Activated CD8-positive, alpha-beta T cell treated with anti-CD3 and anti-CD28 coated beads, Interleukin-2, amount 10 ng/mL, durations not matched to agents 7 days and 5 days (primary cell): ENCODE data around the gene GPX5. TPM values are rescaled to one million over a fixed set of nuclear protein-coding genes. Genes with fewer than 3 reads are reported as not detected.

Experiments used
- ATAC-seq: fragments of 150-1000 bp; cut with Tn5 transposase; one replicate; pipeline ENCODE4 v1.10.0; 2021; ENCODE audit warnings: moderate library complexity
- CTCF ChIA-PET: fragments of 350-600 bp; sonication (Branson Sonifier 250); formaldehyde crosslinking; loops from one replicate; lab custom pipeline; 2021; ENCODE audit warnings: antibody characterized with exemption; lab: Charles Lee
- POLR2A ChIA-PET: fragments of 350-600 bp; sonication (Branson Sonifier 250); formaldehyde crosslinking; loops from one replicate; lab custom pipeline; 2021; ENCODE audit warnings: antibody characterized with exemption; lab: Charles Lee
- DNase-seq: peaks from one replicate; pipeline ENCODE4 v3.0.0-alpha.2; 2020
- H3K27ac Mint-ChIP-seq: one replicate; pipeline ENCODE4 v1.8.0; 2021; ENCODE audit warnings: mild to moderate bottlenecking, mixed read lengths
- H3K27me3 Mint-ChIP-seq: one replicate; pipeline ENCODE4 v1.8.0; 2021; ENCODE audit warnings: low read depth, mixed read lengths
- H3K36me3 Mint-ChIP-seq: one replicate; pipeline ENCODE4 v1.8.0; 2021; ENCODE audit warnings: low read depth, mixed read lengths
- H3K4me1 Mint-ChIP-seq: one replicate; pipeline ENCODE4 v1.8.0; 2021; ENCODE audit warnings: low read depth, mixed read lengths
- H3K4me3 Mint-ChIP-seq: one replicate; pipeline ENCODE4 v1.8.0; 2021; ENCODE audit warnings: mild to moderate bottlenecking, mixed read lengths
- H3K9me3 Mint-ChIP-seq: one replicate; pipeline ENCODE4 v1.8.0; 2022; ENCODE audit warnings: mixed read lengths; ENCODE audit not compliant: insufficient read depth
- total RNA-seq, 2 experiments: library from RNA; stranded (reverse); gene quantifications; one replicate each; pipeline ENCODE4 v1.2.3, GENCODE V29; 2021

GPX5 gene
- total RNA-seq, result not detected

GRCh38 chr6:28525496-28526039 lies at the start of gene GPX5:
GPX5 (plus strand) TSS chr6:28525881; CDS start chr6:28526014, 133 bp downstream.
- H3K27me3 Mint-ChIP-seq, result peaks cover 50% of the 10 kb centered on the region
- ATAC-seq (peak; percentile 27), DNase-seq (peak; percentile 46)
- no peaks in the 10 kb centered on the region for H3K36me3 Mint-ChIP-seq
- ChIA-PET CTCF (interaction anchor here (0.6 kb wide), 1 partner anchor 17 kb away, joined by 3 read pairs; no protein-coding TSS in a partner anchor), POLR2A (no interaction called here)
- peak within 1 kb of the TSS; percentile 35 for H3K27ac Mint-ChIP-seq
- no peaks in the 10 kb centered on the region for H3K9me3 Mint-ChIP-seq
- no peak within 1 kb of the TSS for H3K4me3 Mint-ChIP-seq
- peaks cover 32% of the 10 kb centered on the region for H3K4me1 Mint-ChIP-seq

DNA sequence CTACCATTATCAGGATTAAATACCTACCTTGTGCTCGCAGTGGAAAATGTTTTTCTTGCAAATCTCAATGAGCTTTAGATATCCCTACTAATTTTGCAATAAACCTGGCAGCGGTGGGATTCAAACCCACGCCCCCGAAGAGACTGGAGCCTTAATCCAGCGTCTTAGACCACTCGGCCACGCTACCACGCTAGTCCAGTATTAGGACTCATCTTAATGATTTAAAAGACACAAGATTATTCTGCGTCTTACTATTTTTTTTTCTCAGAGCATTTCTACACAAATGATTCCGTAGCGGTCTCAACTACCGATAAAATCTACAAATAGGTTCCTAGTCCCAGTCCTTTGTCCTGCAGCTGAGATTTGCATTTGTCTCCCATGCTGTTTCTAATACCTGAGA lies 47.2 kb upstream of the GPX5 start:
- Mint-ChIP-seq H3K4me3 (no peak overlapping the region), H3K27ac (no peak overlapping the region), H3K4me1 (peaks cover 17% of the 10 kb centered on the region), H3K36me3 (no peaks in the 10 kb centered on the region), H3K27me3 (peaks cover 72% of the 10 kb centered on the region), H3K9me3 (no peaks in the 10 kb centered on the region)
- ChIA-PET CTCF (no interaction called here), POLR2A (no interaction called here)
- DNase-seq (no peak), ATAC-seq (no peak)

DNA sequence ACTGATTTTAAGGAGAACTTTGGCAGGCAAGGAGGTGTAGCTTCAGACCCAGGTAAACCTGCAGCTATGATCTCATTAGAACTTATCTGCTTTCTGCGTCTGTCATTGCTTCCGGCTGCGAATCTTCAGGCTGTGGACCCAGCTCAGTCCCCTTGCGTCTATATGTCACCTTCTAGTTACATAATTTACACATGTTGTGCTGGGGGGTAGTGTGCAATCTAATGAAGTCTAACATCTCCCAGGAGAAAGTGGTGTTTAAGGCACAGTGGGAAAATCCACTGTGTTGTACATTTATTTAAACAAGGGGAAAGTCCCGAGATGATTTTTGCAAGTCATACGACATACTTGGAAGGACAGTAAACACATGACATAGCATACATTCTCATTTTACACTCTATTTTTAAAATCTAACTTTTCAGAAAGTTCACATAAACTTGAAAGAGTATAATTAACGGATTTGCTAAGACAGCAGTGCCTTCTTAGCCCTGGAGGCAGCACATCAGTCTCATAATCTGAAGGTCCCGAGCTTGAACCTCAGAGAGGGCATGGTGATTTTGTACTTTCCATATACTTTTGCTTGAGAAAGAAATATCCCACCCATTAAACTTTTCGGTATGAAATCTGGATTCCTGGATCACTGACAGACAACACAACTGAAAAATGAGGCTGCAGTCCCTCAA lies 45.3 kb upstream of the GPX5 start:
- POLR2A ChIA-PET, result interaction anchor here (0.7 kb wide), 1 partner anchor 1329 kb away, joined by 3 read pairs; no protein-coding TSS in a partner anchor
- H3K9me3 Mint-ChIP-seq, result no peaks in the 10 kb centered on the region
- ATAC-seq, result no peak
- CTCF ChIA-PET, result interaction anchor here (1.0 kb wide), 1 partner anchor 28 kb away, joined by 3 read pairs; no protein-coding TSS in a partner anchor
- no peak for DNase-seq
- peaks cover 63% of the 10 kb centered on the region for H3K27me3 Mint-ChIP-seq
- no peak overlapping the region for H3K27ac Mint-ChIP-seq
- no peaks in the 10 kb centered on the region for H3K36me3 Mint-ChIP-seq
- no peak overlapping the region for H3K4me3 Mint-ChIP-seq
- peaks cover 11% of the 10 kb centered on the region for H3K4me1 Mint-ChIP-seq

- no peak overlapping the region for H3K4me3 Mint-ChIP-seq
- H3K4me1 Mint-ChIP-seq, result peaks cover 21% of the 10 kb centered on the region
- ChIA-PET CTCF (no interaction called here), POLR2A (no interaction called here)
- no peak for ATAC-seq
- no peak overlapping the region for H3K27ac Mint-ChIP-seq
- H3K36me3 Mint-ChIP-seq, result peaks cover 4% of the 10 kb centered on the region
- no peak for DNase-seq
- no peaks in the 10 kb centered on the region for H3K9me3 Mint-ChIP-seq
- H3K27me3 Mint-ChIP-seq, result peaks cover 51% of the 10 kb centered on the region
Measured at GRCh38 chr6:28485482-28485881, 40.2 kb upstream of the GPX5 start.

DNA sequence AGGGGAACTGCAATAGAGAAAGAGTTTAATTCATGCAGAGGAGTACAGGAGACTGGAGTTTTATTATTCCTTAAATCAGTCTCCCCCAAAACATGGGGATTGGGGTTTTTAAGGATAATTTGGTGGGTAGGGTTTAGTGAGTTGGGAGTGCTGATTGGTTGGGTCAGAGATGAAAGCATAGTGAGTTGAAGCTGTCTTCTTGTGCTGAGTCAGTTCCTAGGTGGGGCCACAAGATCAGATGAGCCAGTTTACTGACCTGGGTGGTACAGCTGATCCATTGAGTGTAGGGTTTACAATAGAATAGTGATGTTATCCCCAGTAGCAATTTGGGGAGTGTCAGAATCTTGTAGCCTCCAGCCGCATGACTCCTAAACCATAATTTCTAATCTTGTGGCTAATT lies 39.1 kb upstream of the GPX5 start:
- POLR2A ChIA-PET, result no interaction called here
- CTCF ChIA-PET, result no interaction called here
- Mint-ChIP-seq H3K36me3 (peaks cover 5% of the 10 kb centered on the region), H3K27me3 (peaks cover 46% of the 10 kb centered on the region), H3K9me3 (no peaks in the 10 kb centered on the region), H3K4me1 (peaks cover 25% of the 10 kb centered on the region), H3K4me3 (no peak overlapping the region), H3K27ac (no peak overlapping the region)
- DNase-seq (no peak), ATAC-seq (no peak)

GRCh38 chr6:28486988-28487742 lies 38.5 kb upstream of the GPX5 start:
- Mint-ChIP-seq H3K27ac (no peak overlapping the region), H3K36me3 (peaks cover 5% of the 10 kb centered on the region), H3K4me1 (peaks cover 25% of the 10 kb centered on the region), H3K27me3 (peaks cover 46% of the 10 kb centered on the region), H3K4me3 (no peak overlapping the region), H3K9me3 (no peaks in the 10 kb centered on the region)
- CTCF ChIA-PET, result no interaction called here
- DNase-seq (no peak), ATAC-seq (no peak)
- POLR2A ChIA-PET, result no interaction called here

- H3K4me3 Mint-ChIP-seq, result peak overlapping the region; percentile 53
- ATAC-seq, result peak; percentile 35
- H3K27me3 Mint-ChIP-seq, result peaks cover 46% of the 10 kb centered on the region
- H3K27ac Mint-ChIP-seq, result peak overlapping the region; percentile 26
- ChIA-PET POLR2A (interaction anchor here (0.6 kb wide), 1 partner anchor 184 kb away, joined by 3 read pairs; no protein-coding TSS in a partner anchor), CTCF (interaction anchor here (0.8 to 1.5 kb wide), 2 partner anchors 15 to 196 kb away, joined by 3 read pairs; no protein-coding TSS in a partner anchor)
- H3K36me3 Mint-ChIP-seq, result peaks cover 5% of the 10 kb centered on the region
- DNase-seq, result peak; percentile 46
- no peaks in the 10 kb centered on the region for H3K9me3 Mint-ChIP-seq
- H3K4me1 Mint-ChIP-seq, result peaks cover 30% of the 10 kb centered on the region
Measured at GRCh38 chr6:28488916-28489365, 36.7 kb upstream of the GPX5 start.

- peak; percentile 70 for ATAC-seq
- peaks cover 5% of the 10 kb centered on the region for H3K36me3 Mint-ChIP-seq
- H3K9me3 Mint-ChIP-seq, result no peaks in the 10 kb centered on the region
- peak overlapping the region; percentile 59 for H3K27ac Mint-ChIP-seq
- DNase-seq, result peak; percentile 57
- peaks cover 30% of the 10 kb centered on the region for H3K4me1 Mint-ChIP-seq
- CTCF ChIA-PET, result interaction anchor here (0.8 to 1.5 kb wide), 2 partner anchors 16 to 195 kb away, joined by 3 read pairs; no protein-coding TSS in a partner anchor
- POLR2A ChIA-PET, result interaction anchor here (0.6 kb wide), 1 partner anchor 183 kb away, joined by 3 read pairs; no protein-coding TSS in a partner anchor
- peak overlapping the region; percentile 53 for H3K4me3 Mint-ChIP-seq
- H3K27me3 Mint-ChIP-seq, result peaks cover 48% of the 10 kb centered on the region
Measured at GRCh38 chr6:28489366-28490204, 36.1 kb upstream of the GPX5 start.

DNA sequence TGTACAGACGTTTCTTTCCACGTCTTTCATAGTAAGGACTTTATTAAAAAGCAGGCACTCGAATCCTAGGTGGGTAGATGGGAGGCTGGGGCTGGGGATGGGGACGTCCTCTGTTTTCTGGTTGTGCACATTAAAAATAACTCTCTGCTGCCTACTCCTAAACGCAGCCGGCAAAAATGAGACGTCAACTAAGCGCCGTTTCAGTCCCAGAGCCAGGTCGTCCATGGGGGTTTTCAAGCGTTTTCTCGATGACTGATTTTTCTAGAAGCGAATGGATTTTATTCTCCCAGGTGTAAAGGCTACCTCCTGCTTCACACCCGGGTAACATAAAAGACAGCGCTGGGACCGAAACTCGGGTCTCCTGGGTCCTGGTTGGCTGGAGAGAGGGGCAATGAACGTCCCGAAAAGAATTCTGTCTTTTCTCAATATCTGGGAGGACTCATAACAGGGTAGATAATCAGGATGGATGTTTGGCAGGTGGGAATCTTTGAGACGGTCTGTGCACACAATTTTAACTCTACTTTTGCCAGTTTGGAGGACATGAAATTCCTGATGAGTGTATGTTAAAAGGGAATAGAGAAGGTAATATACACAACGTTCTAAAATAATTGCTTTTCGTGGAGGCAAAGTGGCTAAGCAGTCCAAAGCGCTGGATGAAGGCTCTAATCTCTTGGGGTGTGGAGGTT lies 35.3 kb upstream of the GPX5 start:
- Mint-ChIP-seq H3K4me1 (peaks cover 27% of the 10 kb centered on the region), H3K9me3 (no peaks in the 10 kb centered on the region), H3K27ac (peak overlapping the region; percentile 59), H3K36me3 (peaks cover 5% of the 10 kb centered on the region), H3K4me3 (peak overlapping the region; percentile 53), H3K27me3 (peaks cover 49% of the 10 kb centered on the region)
- DNase-seq, result no peak
- ChIA-PET POLR2A (no interaction called here), CTCF (no interaction called here)
- peak; percentile 40 for ATAC-seq

DNA sequence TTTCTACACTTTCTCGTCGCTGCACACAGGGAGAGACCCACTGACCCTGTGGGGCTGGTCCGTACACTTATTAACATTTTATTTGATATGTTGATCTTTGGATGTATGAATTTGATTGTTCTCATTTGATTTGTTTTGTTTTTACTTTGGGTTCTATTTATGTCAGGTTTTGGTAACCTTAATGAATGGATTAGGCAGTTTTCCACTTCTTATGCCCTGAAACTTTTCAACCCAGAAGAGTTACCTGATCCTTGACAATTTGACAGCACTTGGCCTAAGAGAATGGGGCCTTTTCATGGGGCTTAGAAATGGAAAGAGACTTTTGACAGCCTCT lies 33.7 kb upstream of the GPX5 start:
- H3K4me3 Mint-ChIP-seq, result no peak overlapping the region

More for the DNA sequence above, 33.7 kb upstream of the GPX5 start:
- ChIA-PET POLR2A (no interaction called here), CTCF (no interaction called here)
- Mint-ChIP-seq H3K4me1 (peaks cover 24% of the 10 kb centered on the region), H3K9me3 (no peaks in the 10 kb centered on the region), H3K27ac (no peak overlapping the region), H3K36me3 (peaks cover 5% of the 10 kb centered on the region), H3K27me3 (peaks cover 42% of the 10 kb centered on the region)
- no peak for DNase-seq
- no peak for ATAC-seq
